Activated naive CD8-positive, alpha-beta T cell treated with anti-CD3 and anti-CD28 coated beads, Interleukin-2, amount 50 U/mL, for 16 hours (primary cell): ENCODE data around the gene PCED1A.
"Not testable (repeated sequence)": the region's sequence is repeated elsewhere in the genome, so short reads cannot be mapped to it uniquely, and the experiment has no call there.

ENCODE experiments used
- DNase-seq: peaks from one replicate; pipeline ENCODE4 v3.0.0-alpha.2; 2020; ENCODE audit warnings: low read depth, low spot score

The PCED1A gene

DNA sequence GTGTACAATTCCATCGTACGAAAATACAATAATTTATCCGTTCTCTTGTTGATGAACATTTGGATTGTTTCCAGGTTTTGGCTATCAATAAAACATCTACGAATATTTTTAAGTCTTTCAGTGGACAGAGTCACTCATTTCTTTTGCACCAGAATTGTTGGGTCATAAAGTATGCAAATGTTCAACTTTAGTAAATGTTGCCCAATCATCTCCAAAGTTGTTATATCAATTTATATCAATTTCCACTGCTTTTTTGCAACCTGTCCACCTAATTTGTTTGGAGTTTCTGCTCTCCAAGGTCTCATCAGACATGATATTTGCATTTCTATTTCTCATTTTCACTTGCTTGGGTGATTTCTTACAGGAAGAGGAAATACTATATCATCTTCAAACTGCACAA is 13.8 kb downstream of the PCED1A start:
- no peak for DNase-seq

DNA sequence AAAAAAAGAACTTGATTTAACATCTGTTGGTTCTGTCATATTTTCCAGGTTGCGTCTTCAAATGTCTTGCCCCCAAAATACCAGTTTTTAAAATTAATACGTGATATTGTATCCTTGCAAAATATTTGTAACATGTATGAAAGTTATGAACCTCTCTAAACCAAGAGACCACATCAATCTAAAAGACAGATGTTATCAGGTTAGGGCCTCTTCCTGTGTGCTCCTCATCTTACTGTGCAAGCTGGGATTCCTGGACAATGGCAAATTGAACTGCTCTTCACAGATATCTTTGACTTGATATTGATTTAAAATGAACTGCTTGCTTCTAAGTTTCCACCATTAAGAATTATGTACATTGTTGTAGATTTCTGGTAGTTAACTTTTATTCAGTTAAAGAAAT is 14.7 kb downstream of the PCED1A start:
- DNase-seq: no peak

- DNase-seq: no peak
Measured at GRCh38 chr20:2822073-2822472, 18.4 kb downstream of the PCED1A start.

DNA sequence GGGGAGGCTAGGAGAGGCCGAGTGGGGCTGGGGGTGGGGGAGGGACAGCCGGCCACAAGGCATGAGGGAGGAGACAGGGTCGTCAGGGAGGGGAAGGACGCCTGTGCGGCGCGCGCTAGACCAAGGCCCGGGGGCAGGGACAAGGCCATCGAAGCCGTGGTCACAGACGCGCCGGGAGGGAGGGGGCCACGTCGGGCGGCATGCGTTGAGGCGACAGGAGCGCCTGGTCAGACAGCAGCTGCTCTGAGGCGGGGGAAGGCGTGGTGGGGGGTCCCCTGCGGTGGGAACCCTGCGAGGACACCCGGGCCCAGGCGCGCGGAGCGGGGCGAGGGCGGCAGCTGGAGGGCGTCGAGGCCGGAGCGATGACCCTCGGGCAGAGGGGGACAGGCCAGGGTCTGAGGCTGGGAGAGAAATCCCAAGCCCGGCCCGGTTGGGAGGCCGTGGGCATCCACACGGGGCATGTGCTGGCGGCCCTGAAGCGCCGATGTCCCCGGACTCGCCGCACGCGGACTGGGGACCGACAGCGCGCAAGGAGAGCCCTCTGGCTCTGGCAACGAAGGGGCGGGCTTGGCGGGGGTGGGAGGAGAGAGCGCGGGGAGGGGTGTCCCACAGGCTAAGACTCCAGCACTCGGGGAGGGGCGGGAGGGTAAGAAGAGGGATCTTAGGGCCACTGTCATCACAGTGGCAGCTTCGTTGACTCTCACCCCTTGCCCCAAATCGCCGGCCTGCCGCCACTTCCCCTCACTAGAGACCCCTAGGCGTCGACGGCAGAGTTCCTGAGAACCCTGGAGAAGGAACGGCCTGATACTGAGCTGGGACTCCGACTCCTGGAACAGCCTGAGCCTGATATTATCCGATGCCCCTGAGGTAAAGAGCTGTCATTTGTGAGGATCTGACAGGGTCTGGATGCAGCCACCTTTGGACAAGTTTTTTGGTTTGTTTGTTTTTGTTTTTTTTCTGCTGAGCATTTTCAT is 19.3 kb downstream of the PCED1A start:
- DNase-seq: no peak

DNA sequence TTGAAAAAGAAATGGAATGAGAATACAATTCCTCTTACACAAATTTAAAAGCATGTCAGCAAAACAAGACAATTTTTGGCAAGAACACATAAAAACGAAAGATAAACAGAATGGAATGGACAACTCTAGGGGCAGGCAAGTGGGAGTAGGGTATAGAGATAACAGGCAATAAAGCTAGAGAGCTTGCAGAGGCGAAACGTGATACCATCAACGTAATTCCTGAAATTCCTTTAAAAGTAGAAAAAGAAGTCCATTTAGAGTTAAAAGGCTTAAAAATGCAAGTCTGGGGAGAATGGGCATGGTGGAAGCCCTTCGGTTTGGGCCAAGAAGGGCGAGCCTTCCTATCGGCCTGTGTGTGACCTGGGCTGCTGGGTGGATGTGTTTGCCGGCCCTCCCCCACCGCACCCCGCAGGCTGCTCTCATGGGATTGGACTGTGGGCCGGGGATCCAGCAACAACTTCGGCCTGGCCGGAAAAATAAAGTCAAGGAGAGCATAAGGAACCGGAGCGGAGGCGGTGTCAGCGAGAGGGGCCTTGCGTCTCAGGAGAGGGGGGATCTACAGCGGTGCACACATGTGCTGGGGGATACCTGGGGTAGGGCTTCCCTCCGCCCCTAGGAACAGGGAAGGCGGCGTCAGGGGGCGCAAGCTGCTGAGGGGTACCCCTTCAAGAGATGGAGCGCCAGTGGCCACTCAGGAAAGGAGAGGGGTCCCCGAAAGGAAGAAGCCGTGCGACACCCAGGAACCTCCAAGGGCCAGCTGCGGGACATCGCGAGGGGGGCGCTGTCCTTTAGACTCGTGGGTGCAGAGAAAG is 20.2 kb downstream of the PCED1A start:
- DNase-seq: no peak

- no peak for DNase-seq
Measured at GRCh38 chr20:2817891-2818595, 22.4 kb downstream of the PCED1A start.

GRCh38 chr20:2817341-2817726 is 23.1 kb downstream of the PCED1A start:
- no peak for DNase-seq

GRCh38 chr20:2816583-2817340 is 23.7 kb downstream of the PCED1A start:
- no peak for DNase-seq

- DNase-seq: no peak
Measured at GRCh38 chr20:2816030-2816582, 24.3 kb downstream of the PCED1A start, which contains the start of gene TMEM239. Gene TMEM239 (plus strand): TSS chr20:2816364. CDS start chr20:2816555, 191 bp downstream.

- DNase-seq: no peak
Measured at GRCh38 chr20:2815242-2815900, 25.1 kb downstream of the PCED1A start.

- no peak for DNase-seq
Measured at GRCh38 chr20:2814587-2815051, 25.8 kb downstream of the PCED1A start, which contains the start of gene C20orf141. Gene C20orf141 (plus strand): TSS chr20:2814987. CDS start chr20:2815185, 198 bp downstream.

GRCh38 chr20:2814076-2814475 is 26.4 kb downstream of the PCED1A start:
- no peak for DNase-seq

GRCh38 chr20:2812189-2812588 is 28.3 kb downstream of the PCED1A start:
- no peak for DNase-seq

DNA sequence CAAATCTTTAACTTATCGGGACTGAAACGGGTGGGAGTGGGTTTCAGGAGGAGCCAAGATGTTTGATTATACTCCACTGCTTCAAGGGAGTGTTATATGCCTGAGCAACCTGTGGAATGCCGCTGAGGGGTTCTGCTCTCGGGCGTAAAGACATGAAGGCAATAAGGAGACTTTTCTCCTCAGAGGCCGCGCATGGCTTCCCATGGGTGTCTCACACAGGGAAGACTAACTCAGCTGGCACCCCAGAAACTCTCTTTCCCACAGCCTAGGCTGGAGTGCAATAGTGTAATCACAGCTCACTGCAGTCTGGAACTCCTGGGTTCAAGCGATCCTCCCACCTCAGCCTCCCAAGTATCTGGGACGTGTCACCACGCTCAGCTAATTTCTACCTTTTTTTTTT is 30.8 kb downstream of the PCED1A start:
- DNase-seq: no peak

DNA sequence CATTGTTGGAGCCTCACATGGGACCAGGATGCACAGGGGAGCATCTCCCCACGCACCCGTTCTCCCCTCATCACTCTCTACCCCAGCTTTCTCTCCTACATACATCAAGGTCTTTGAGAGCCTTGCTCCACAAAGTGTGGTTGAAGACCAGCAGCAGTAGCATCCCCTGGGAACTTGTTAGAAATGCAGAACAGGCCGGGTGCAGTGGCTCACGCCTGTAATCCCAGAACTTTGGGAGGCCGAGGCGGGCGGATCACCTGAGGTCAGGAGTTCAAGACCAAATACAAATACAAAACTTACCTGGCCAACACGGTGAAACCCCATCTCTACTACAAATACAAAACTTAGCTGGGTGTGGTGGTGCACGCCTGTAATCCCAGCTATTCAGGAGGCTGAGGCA is 32.5 kb downstream of the PCED1A start:
- DNase-seq: not testable (repeated sequence)

DNA sequence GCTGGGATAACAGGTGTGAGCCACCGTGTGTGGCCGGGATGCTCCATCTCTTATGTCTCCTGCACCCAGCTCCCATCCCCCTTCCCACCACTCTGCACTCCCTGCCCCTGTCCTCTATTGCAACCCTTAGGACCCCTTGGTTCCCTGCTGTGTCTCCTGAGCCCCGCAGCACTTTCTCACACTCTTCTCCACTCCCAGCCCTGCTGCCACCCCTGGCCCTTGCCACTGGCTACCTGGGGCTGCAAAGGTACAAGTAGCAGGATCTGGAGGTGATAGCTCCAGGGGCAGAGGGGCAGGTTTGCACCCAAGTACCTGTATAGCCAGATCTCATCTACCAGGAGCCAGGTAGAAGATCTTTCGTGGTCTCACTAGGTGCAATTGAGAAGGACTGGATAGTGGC is 33.4 kb downstream of the PCED1A start:
- DNase-seq: no peak

- DNase-seq: no peak
Measured at GRCh38 chr20:2806351-2806701, 34.1 kb downstream of the PCED1A start.

DNA sequence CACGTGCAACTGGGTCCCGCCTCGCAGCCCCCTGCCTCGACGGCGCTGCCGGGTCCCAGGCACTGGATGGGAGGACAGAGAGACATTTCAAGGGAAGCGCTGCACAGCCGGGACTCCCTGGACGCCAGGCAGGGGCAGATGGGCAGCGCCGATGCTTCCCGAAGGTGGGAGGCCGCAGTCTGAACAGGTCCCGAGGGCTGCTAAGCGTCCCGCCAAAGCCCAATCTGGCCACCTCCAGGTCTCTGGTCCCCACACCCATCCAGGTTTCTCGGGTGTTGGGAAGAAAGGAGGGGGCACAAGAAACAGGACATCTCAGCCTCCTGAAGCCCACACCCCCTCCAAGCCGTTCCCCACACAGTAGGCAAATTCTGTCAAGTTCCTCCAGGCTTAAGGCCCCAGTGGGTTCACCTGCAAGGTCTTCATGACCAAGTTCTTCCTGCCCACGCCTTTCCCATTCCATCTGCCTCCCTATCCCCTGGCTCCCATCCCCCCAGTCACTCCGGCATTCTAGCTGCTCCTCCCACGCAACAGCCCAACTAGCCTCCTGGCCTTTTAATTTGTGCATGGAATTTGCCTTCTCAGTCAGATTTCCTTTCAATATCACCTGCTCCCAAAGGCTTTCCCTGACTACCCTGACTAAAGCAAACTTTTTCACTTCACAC is 34.6 kb downstream of the PCED1A start:
- no peak for DNase-seq

DNA sequence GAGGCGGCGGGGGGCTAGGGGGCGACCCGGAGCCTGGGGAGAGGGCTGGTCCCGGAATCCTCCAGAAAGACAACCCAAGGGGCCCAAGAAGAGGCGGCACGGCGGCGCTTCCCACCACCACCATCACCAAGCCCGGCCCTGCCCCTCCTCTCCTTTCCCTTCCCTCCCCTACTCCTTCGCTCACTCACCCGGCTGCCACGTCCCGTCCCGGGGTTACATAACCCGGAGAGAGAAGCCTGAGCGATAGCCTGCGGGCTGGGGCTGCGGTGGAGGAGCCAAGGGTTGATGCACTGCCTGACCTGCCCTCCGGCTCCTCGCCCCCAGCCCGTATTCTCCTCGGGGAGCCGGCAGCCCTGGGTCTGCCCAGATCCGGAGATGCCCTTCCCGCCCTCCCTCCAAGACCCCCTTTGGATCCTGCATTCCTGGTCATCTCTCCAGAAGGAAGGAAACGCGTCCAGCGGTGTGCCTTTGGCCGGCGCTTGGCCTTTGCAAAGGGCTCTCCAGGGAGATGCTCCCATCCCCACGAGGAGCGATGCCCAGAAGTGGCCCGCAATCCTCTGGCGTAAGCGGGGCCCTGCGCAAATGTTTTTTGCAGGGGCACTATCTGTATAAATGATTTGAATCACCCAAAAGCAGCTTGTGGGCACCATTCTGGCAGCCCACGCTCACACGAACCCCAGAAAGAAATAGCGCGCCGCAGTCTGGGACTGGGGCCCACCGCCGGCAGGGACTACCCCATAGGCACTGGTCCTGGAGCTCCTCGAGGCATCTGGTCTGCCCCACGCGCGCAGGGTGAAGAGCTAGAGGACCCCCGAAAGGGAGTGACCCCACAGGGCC is 35.4 kb downstream of the PCED1A start:
- no peak for DNase-seq
